Measurements from ENCODE around the gene SKAP1.

The SKAP1 gene

DNA sequence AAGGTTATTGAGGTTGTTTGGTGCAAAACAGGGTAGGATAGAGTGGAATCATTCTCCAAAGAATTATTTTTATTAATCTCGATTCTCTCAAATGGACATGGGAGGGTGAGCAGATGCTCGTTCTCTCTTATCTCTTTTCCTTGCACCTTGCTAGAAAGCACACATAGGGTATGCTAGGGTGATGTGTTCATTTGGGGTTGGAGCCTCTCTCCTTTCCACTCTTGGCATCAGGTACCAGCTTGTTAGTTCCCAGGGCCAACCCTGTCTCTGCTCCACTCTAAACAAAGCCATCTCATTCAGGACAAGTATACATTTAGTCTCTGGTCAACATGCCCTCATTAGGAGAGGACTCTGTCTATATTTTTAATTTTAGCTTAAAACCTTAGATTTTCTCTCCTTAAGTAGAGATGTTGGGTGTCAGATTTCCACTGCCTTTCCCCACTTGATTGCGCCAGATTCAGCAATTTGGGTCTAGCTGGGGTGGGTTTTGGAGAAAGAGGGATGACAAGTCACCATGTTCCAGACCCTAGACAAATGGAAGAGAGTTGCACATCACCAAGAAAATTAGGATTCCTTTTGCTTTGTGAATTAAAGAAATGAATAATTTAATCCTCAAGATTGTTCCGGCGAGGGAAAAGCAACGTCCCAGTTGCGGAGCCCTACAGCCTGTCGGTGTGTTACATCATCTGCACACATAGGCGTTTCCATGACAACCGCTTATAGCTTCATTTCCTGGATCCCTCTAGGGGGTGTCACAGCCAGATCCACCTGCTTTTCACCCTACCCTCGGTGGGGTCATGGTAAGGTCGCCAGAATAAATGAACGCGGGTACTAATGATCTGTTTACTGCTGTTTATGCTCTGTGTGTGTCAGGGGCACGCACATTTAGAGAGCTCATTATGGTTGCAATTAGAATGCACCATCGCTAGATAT, 280.9 kb downstream of the SKAP1 start:
- H3K27me3 Mint-ChIP-seq, result no peaks in the 10 kb centered on the region
- H3K4me3 Mint-ChIP-seq, result no peak overlapping the region
- peaks cover 5% of the 10 kb centered on the region for H3K4me1 Mint-ChIP-seq
- H3K27ac Mint-ChIP-seq, result no peak overlapping the region
- ATAC-seq, result no peak
- H3K9me3 Mint-ChIP-seq, result no peaks in the 10 kb centered on the region
- no peak for DNase-seq
- peaks cover 3% of the 10 kb centered on the region for H3K36me3 Mint-ChIP-seq (ENCODE audit: low read depth)

DNA sequence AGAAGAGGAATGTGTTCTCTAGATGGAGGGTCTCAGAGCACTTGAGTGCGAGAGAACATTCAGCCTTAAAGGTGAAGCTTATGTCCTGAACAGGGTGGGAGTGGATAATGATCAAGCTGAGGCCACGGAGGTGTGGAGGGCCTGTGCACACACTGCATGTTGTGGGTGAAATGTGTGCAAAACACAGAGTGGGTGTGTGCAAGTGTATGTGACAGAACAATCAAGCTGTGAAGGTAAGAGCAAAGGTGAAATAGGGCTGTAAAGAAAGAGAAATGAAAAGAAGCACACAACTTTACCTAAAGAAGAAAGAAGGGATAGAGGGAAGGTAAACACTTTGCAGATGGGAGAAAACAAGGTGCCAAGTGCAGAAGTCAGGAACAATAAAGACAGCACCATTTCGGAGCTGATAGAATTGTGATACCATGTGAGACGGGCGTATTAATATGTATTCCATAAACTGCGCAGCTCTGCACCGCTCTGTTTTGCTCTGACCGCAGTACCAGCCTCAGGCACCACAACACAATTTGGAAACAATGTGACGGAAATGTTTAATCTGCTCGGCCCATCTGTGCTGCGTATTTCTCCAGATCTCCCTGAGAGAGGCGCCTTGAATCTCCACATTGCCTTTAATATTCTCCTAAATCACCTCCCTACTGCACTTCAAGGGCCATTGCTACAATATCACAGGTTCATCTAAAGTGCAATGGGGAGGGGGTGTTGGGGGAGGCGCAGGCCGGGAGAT, 281.8 kb downstream of the SKAP1 start:
- no peak overlapping the region for H3K27ac Mint-ChIP-seq
- DNase-seq (no peak), ATAC-seq (no peak)
- H3K36me3 Mint-ChIP-seq (ENCODE audit: low read depth), result peaks cover 3% of the 10 kb centered on the region
- no peaks in the 10 kb centered on the region for H3K9me3 Mint-ChIP-seq
- H3K27me3 Mint-ChIP-seq, result no peaks in the 10 kb centered on the region
- H3K4me3 Mint-ChIP-seq, result no peak overlapping the region
- peaks cover 5% of the 10 kb centered on the region for H3K4me1 Mint-ChIP-seq

DNA sequence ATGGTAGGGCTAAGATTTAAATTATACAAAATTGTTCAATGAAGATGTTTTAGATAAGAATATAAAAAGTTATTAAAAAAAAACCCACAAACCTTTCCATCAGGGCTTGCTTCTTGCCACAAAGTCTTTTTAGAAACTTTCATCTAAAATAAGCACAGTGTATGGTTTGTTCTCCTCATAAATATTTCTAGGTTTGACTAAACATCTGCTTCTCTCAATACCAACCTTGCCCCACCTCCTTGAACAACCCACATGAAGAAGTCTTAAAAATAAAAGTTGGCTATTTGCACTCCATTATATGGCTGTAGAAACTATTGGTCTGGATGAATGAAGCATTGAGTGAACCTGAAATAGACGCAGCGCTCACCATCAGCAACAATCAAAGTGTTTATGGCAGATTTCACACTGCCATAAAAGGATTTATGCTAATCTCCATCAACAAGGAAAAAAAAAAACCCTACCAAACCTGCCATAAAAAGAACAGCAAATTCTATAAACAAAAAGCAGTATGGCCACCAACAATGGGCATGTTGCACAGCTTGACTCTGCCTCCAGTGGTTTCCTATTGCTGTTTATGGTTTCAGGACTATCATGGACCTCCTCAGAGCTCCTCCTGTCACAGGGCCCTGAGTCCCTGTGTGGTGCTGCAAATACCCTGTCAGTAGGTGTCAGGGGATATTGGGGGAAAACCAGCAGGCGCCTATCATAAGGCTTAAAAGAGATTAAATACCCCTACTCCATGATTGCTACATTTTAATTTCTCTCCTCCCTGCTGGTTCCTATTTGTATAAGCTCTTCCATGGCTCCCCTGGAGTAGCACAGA, 284.8 kb downstream of the SKAP1 start:
- peaks cover 11% of the 10 kb centered on the region for H3K4me1 Mint-ChIP-seq
- H3K4me3 Mint-ChIP-seq, result no peak overlapping the region
- no peak overlapping the region for H3K27ac Mint-ChIP-seq
- H3K36me3 Mint-ChIP-seq (ENCODE audit: low read depth), result peaks cover 3% of the 10 kb centered on the region
- ATAC-seq (no peak), DNase-seq (no peak)
- no peaks in the 10 kb centered on the region for H3K27me3 Mint-ChIP-seq
- H3K9me3 Mint-ChIP-seq, result no peaks in the 10 kb centered on the region

DNA sequence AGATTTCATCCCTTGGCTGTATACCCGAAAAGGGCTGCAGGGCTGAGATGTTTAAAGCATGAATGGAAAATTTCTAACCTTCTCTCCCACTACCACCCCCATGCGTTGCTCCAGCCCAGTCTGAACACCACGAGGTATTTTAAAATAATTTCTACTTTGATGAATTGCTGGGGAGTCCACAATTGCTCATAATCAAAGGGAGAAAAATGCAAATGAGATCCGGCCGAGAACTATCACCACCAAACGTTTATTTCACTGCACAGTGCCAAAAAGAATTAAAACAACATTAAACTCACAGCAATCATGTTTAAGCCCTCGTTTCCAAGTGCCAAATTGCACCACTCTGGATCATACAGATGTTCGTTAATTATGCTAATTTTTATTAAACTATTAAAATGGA, 285.8 kb downstream of the SKAP1 start:
- Mint-ChIP-seq H3K4me1 (peaks cover 17% of the 10 kb centered on the region), H3K36me3 (ENCODE audit: low read depth) (peaks cover 6% of the 10 kb centered on the region), H3K9me3 (no peaks in the 10 kb centered on the region), H3K4me3 (no peak overlapping the region), H3K27me3 (no peaks in the 10 kb centered on the region), H3K27ac (no peak overlapping the region)
- ATAC-seq (no peak), DNase-seq (no peak)

DNA sequence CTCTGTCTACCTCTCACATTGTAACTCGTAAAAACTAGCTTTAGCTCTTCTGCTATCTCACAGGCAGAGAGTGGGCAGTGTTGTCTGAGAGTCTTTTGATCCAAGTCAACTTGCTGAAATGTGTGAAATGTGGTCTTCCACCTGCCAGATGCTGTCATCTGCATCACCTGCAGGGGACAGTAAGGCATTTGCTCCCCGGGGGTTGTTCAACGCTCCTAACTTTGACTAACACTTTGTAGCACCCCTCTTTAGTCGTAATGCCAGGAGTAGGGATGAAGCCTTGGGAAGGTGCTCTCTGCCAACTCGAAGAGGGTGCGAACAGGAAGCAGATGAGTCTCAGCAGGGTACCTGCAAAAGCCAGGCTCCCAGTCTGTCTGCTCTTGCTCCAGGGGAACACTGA, 286.4 kb downstream of the SKAP1 start:
- no peak overlapping the region for H3K4me3 Mint-ChIP-seq
- H3K27ac Mint-ChIP-seq, result no peak overlapping the region
- no peaks in the 10 kb centered on the region for H3K9me3 Mint-ChIP-seq
- H3K36me3 Mint-ChIP-seq (ENCODE audit: low read depth), result peaks cover 6% of the 10 kb centered on the region
- no peak for DNase-seq
- H3K27me3 Mint-ChIP-seq, result no peaks in the 10 kb centered on the region
- no peak for ATAC-seq
- peaks cover 17% of the 10 kb centered on the region for H3K4me1 Mint-ChIP-seq

DNA sequence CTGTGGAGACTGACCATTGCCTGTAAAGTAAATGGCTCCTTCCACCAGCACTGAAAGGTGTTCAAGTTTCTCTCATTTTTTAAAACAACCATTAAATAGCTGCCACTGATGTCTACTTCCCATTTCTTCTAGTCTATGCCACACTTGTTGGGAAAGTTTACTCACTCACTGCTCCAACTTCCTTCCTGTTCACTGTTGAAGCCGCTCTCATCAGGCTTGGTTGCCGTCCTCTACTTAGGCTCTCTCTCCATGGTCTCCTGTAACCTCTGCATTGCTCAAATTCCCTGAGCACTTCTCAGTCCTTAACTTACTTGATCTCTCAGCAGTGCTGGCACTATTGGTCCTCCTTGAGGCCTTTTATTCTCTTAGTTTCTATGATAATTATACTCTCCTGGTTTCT, 290.1 kb downstream of the SKAP1 start:
- ATAC-seq (no peak), DNase-seq (no peak)
- peaks cover 4% of the 10 kb centered on the region for H3K36me3 Mint-ChIP-seq (ENCODE audit: low read depth)
- no peaks in the 10 kb centered on the region for H3K27me3 Mint-ChIP-seq
- peaks cover 14% of the 10 kb centered on the region for H3K4me1 Mint-ChIP-seq
- peak overlapping the region; percentile 69 for H3K27ac Mint-ChIP-seq
- no peak overlapping the region for H3K4me3 Mint-ChIP-seq
- no peaks in the 10 kb centered on the region for H3K9me3 Mint-ChIP-seq

DNA sequence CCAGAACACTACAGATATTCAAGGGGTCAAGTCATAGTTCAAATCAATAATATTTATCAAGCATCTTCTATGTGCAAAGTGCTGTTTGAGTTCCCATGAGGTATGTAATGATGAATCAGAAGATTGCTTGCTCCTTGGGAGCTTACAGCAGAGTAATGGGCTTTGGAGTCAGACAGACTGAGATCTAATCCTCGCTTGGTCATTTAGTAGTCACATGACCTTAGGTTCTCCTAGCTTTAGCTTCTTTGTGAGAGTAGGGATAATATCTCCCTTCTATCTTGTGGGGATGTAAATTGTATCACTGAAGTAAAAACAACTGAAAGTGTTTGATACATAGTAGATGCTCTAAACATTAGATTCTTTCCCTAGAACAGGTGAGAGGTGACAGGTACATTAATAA, 292.4 kb downstream of the SKAP1 start:
- Mint-ChIP-seq H3K4me3 (no peak overlapping the region), H3K4me1 (peaks cover 13% of the 10 kb centered on the region), H3K36me3 (ENCODE audit: low read depth) (peaks cover 4% of the 10 kb centered on the region), H3K9me3 (no peaks in the 10 kb centered on the region), H3K27ac (peak overlapping the region; percentile 18), H3K27me3 (no peaks in the 10 kb centered on the region)
- DNase-seq (no peak), ATAC-seq (no peak)

DNA sequence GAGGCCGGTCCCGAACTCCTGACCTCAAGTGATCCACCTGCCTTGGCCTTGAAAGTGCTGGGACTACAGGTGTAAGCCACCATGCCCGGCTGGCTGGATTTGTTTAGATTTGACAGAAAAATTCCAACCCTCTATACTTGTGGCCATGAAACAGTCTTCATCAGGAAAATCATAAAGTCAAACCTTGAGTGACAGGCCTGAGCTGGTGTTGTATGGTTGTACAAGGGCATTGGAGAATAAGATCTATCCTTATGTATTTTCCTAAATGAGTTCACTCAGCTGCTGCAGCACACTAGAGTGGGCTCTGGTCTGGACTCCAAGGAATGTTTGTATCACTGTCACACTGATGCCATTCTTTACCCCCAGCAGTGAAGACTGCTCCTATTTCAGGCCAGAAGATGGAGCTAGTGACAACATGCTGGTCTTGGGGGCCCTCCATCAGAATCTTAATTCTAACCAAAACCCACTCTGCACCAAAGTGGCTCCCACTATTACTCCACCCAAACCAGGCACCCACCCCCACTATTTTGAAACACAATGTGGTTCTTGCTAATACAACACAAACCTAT, 295.0 kb downstream of the SKAP1 start:
- peaks cover 5% of the 10 kb centered on the region for H3K4me1 Mint-ChIP-seq
- ATAC-seq (no peak), DNase-seq (no peak)
- H3K27ac Mint-ChIP-seq, result no peak overlapping the region
- H3K27me3 Mint-ChIP-seq, result no peaks in the 10 kb centered on the region
- no peak overlapping the region for H3K4me3 Mint-ChIP-seq
- peaks cover 3% of the 10 kb centered on the region for H3K36me3 Mint-ChIP-seq (ENCODE audit: low read depth)
- H3K9me3 Mint-ChIP-seq, result no peaks in the 10 kb centered on the region

DNA sequence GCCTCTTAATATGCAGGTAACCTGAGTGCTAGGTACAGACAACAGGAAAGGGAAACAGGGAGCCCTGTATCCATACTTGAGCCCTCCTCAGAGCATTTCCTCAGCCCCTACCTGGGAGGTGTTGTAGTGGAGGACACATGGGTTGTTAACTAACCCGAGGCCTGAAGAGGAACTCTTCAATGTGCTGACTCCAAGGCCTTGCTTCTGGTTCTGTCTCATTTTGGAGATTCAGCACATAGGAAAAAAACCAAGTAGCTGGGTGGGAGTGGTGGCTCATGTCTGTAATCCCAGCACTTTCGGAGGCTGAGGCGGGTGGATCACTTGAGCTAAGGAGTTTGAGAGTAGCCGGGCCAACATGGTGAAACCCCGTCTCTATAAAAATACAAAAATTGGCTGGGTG, 297.6 kb downstream of the SKAP1 start:
- peaks cover 2% of the 10 kb centered on the region for H3K36me3 Mint-ChIP-seq (ENCODE audit: low read depth)
- no peaks in the 10 kb centered on the region for H3K27me3 Mint-ChIP-seq
- H3K4me1 Mint-ChIP-seq, result no peaks in the 10 kb centered on the region
- H3K4me3 Mint-ChIP-seq, result no peak overlapping the region
- DNase-seq (no peak), ATAC-seq (no peak)
- H3K9me3 Mint-ChIP-seq, result no peaks in the 10 kb centered on the region
- no peak overlapping the region for H3K27ac Mint-ChIP-seq

DNA sequence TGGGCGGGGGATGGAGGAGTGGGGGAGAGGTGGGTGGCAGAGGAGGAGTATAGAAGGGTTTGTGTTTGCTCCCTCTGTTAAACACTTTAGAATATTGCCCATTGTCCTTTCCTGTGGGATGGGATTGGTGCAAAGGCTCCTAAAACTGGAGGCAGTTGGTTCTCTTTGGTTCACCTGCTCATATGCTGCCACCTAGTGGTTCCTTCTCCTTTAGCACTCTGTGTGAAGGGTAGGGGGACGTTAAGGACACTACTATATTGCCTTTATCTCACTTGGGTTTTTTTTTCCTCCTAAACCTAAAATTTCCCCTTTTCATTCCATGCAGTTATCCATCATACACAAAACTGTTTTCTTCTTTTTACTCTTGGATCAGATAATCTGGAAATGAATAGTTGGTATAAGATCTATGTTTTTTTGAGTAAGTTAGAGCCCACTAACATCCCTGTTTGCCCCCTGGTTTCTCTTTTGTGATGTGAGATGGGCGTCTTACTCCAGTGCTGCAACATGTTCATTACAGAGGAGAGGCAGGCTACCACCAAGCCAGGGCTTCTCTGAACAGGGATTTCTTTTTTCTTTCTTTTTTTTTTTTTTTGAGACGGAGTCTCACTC, 298.7 kb downstream of the SKAP1 start:
- peak overlapping the region; percentile 47 for H3K27ac Mint-ChIP-seq
- H3K27me3 Mint-ChIP-seq, result no peaks in the 10 kb centered on the region
- no peaks in the 10 kb centered on the region for H3K4me1 Mint-ChIP-seq
- H3K36me3 Mint-ChIP-seq (ENCODE audit: low read depth), result peaks cover under 1% of the 10 kb centered on the region
- no peak overlapping the region for H3K4me3 Mint-ChIP-seq
- ATAC-seq (peak; percentile 57), DNase-seq (peak; percentile 56)
- H3K9me3 Mint-ChIP-seq, result no peaks in the 10 kb centered on the region

DNA sequence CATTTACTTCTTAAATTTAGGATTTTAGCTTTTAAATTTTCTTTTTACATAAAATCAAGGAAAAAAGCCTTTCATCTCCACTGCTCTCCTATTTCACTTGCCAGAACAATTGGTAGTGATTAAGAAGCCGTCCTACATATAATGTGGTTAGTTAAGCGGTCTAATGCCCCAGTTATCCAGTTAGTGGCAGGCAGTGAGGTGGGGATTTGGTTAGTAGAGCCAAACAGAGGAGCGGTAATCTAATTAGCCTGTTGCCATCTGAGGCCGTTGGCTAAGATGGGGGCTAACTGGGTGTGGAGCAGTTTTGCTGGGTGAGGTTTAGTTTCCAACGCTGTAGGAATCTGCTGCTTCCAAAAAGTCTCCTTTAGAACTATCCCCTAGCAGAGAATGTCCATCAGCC, 300.0 kb downstream of the SKAP1 start:
- no peak for DNase-seq
- no peaks in the 10 kb centered on the region for H3K36me3 Mint-ChIP-seq (ENCODE audit: low read depth)
- ATAC-seq, result no peak
- H3K9me3 Mint-ChIP-seq, result no peaks in the 10 kb centered on the region
- no peaks in the 10 kb centered on the region for H3K4me1 Mint-ChIP-seq
- no peak overlapping the region for H3K27ac Mint-ChIP-seq
- H3K4me3 Mint-ChIP-seq, result no peak overlapping the region
- H3K27me3 Mint-ChIP-seq, result no peaks in the 10 kb centered on the region

DNA sequence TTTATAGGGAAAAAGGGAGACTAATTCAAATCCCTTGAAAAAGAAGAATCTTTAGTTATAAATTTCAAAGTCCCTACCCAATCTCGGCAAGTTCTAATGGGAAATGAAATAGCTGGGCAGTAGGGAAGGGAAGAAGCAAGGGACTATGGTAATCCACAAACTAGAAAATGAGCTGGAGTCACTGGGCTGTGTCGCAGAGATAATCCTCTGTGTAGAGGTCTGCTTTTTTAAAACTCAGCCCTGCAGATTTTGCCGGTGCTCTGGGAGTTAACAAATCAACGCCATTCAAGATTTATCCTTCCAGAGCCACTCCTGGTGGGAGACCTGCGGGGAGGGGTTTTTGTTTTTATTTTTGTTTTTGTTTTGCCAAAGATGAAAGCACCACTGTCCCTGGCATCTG, 301.6 kb downstream of the SKAP1 start:
- H3K4me1 Mint-ChIP-seq, result no peaks in the 10 kb centered on the region
- no peaks in the 10 kb centered on the region for H3K27me3 Mint-ChIP-seq
- DNase-seq, result no peak
- no peak for ATAC-seq
- H3K9me3 Mint-ChIP-seq, result no peaks in the 10 kb centered on the region
- H3K27ac Mint-ChIP-seq, result no peak overlapping the region
- peaks cover 2% of the 10 kb centered on the region for H3K36me3 Mint-ChIP-seq (ENCODE audit: low read depth)
- no peak overlapping the region for H3K4me3 Mint-ChIP-seq

DNA sequence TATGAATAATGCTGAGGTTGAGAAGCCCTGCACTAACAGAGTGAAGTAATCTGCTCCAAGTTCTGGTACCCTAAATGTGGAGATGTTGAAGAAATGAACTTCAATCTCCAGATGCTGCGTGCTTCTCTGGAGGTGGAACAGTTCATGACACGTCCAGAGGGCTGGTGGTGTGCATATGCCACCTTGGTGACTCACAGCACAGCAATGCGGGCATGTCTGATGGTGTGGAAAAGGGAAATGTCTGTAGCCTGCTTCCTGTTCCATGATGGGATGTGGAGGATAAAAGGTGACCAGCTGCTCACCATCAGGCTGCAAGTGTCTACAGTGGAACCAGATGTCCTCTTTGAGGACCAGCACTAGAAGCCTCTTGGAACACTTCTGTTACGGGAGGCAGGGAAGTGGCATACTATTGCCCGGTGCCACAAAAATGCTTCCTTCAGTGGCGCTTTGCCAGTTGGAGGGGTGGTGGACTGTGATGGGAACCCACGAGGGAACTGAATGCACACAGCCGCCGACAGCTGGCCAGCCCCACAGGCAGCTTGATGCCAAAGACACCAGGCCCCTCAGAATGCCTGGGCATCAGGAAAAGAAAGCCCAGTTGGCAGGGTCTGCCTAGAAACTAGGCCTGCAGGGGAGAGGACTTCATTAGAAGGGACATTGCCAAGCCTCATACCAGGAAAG, 302.5 kb downstream of the SKAP1 start:
- Mint-ChIP-seq H3K9me3 (no peaks in the 10 kb centered on the region), H3K4me1 (no peaks in the 10 kb centered on the region), H3K4me3 (no peak overlapping the region), H3K27me3 (no peaks in the 10 kb centered on the region), H3K27ac (no peak overlapping the region), H3K36me3 (ENCODE audit: low read depth) (peaks cover 8% of the 10 kb centered on the region)
- no peak for DNase-seq
- no peak for ATAC-seq

DNA sequence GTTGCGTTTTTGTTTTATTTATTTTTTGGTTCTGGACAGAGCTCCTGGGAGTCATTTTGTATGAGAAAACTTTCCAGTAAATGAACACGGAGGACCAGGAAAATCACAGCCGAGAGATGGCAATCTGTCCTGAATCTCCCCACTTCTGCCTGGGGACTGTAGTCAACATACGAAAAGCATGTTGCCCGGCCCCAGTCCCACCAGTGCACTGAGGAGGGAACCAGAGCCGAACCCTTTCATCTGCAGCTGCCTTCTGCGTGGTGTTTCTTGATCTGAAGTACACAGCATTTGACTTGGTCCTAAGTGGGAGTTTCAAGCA, 303.5 kb downstream of the SKAP1 start:
- Mint-ChIP-seq H3K27ac (no peak overlapping the region), H3K4me3 (no peak overlapping the region), H3K9me3 (no peaks in the 10 kb centered on the region), H3K4me1 (no peaks in the 10 kb centered on the region), H3K27me3 (no peaks in the 10 kb centered on the region), H3K36me3 (ENCODE audit: low read depth) (peaks cover 12% of the 10 kb centered on the region)
- no peak for ATAC-seq
- no peak for DNase-seq
